GM12878 (cell line): ENCODE results near the gene TSPEAR. TPM values are rescaled to one million over a fixed set of nuclear protein-coding genes. Genes with fewer than 3 reads are reported as not detected.

Experiments
- ATAC-seq: fragments of 200-7000 bp; cut with Tn5 transposase; 3 replicates; pipeline ENCODE4 v1.9.1; 2020; ENCODE audit warnings: mild to moderate bottlenecking, moderate library complexity
- BruUV-seq: library from RNA; stranded (reverse); fragments of 400-500 nt; replicated peaks from 2 replicates; lab custom pipeline; 2021; lab: Mats Ljungman, UMichigan
- CTCF ChIA-PET: fragments of 300-600 bp; sonication (Branson Sonifier 250); formaldehyde crosslinking; extraction: SDS; loops from one replicate; lab custom pipeline; 2021; ENCODE audit warnings: inconsistent platforms; lab: Yijun Ruan, JAX
- POLR2A ChIA-PET: fragments of 350-600 bp; formaldehyde crosslinking; extraction: SDS; loops from one replicate; lab custom pipeline; 2021; ENCODE audit warnings: inconsistent platforms; lab: Charles Lee
- RAD21 ChIA-PET: fragments of 300-600 bp; sonication (Branson Sonifier 250); formaldehyde crosslinking; loops from one replicate; lab custom pipeline; 2023; ENCODE audit warnings: antibody characterized with exemption; ENCODE audit not compliant: unreplicated experiment; lab: Charles Lee
- SMC1A ChIA-PET: fragments of 300-600 bp; sonication (Branson Sonifier 250); formaldehyde crosslinking; loops from one replicate; lab custom pipeline; 2023; ENCODE audit not compliant: unreplicated experiment, uncharacterized antibody; lab: Charles Lee
- DNase-seq: peaks from one replicate; pipeline ENCODE4 v3.0.0-alpha.2; 2011; ENCODE audit warnings: low read depth, low spot score
- FAIRE-seq: peaks from 3 replicates; lab custom pipeline; 2011; peaks lifted over from hg19 to GRCh38; lab: Jason Lieb, UNC
- H2AFZ ChIP-seq: 2 replicates; pipeline ENCODE4 v1.6.0; 2011; ENCODE audit warnings: low read depth, low read length, control low read depth; ENCODE audit not compliant: control insufficient read depth
- H3K27ac ChIP-seq: 2 replicates; pipeline ENCODE4 v1.5.1; 2011; ENCODE audit warnings: control low read depth; ENCODE audit not compliant: control insufficient read depth, insufficient read depth
- H3K27me3 ChIP-seq, 2 experiments: replicated peaks in 1 of 2; 2 replicates each; pipeline versions ENCODE4 v1.6.0 to v1.6.1; 2011; ENCODE audit warnings: low read length in 1 of 2; ENCODE audit not compliant: control insufficient read depth in 2 of 2, insufficient read depth in 2 of 2
- H3K36me3 ChIP-seq, 2 experiments: 2 replicates each; pipeline ENCODE4 v1.5.1; 2011; ENCODE audit warnings: low read length in 1 of 2; ENCODE audit not compliant: control insufficient read depth in 2 of 2, insufficient read depth in 2 of 2
- H3K4me1 ChIP-seq: 2 replicates; pipeline ENCODE4 v1.6.1; 2011; ENCODE audit warnings: mild to moderate bottlenecking, low read length, moderate library complexity, mixed read lengths; ENCODE audit not compliant: control insufficient read depth, insufficient read depth
- H3K4me2 ChIP-seq: 2 replicates; pipeline ENCODE4 v1.6.0; 2011; ENCODE audit warnings: control low read depth; ENCODE audit not compliant: control insufficient read depth, insufficient read depth
- H3K4me3 ChIP-seq: fragments of 200-600 bp; sonication (generic); 2 replicates; pipeline ENCODE4 v1.5.1; 2016
- H3K79me2 ChIP-seq: 2 replicates; pipeline ENCODE4 v1.6.0; 2011; ENCODE audit warnings: low read length; ENCODE audit not compliant: control insufficient read depth, insufficient read depth
- H3K9ac ChIP-seq: 2 replicates; pipeline ENCODE4 v1.8.0; 2011; ENCODE audit warnings: low read length, control low read depth, mixed read lengths; ENCODE audit not compliant: control insufficient read depth, insufficient read depth
- H3K9me3 ChIP-seq: replicated peaks from 3 replicates; pipeline ENCODE4 v1.5.1; 2011; ENCODE audit warnings: mild to moderate bottlenecking, low read length; ENCODE audit not compliant: control insufficient read depth, insufficient read depth
- H4K20me1 ChIP-seq: 2 replicates; pipeline ENCODE4 v1.6.0; 2011; ENCODE audit not compliant: control insufficient read depth, insufficient read depth
- BCL3 ChIP-seq: IDR thresholded peaks from 2 replicates; pipeline ENCODE4 v1.6.1; 2011; ENCODE audit warnings: borderline replicate concordance, low read depth, mild to moderate bottlenecking, moderate library complexity, low read length; ENCODE audit not compliant: insufficient read depth, poor library complexity, severe bottlenecking
- ESRRA ChIP-seq: IDR thresholded peaks from 2 replicates; pipeline ENCODE4 v1.6.1; 2012; ENCODE audit warnings: mild to moderate bottlenecking, low read length, improper control_type of control experiment
- HDAC6 ChIP-seq: fragments of 200-600 bp; sonication (generic); IDR thresholded peaks from one replicate; pipeline ENCODE4 v1.8.0; 2017; ENCODE audit warnings: antibody characterized with exemption; ENCODE audit not compliant: unreplicated experiment
- IKZF1 ChIP-seq: fragments of 450-650 bp; conservative IDR thresholded peaks from 2 replicates; pipeline ENCODE4 v1.6.1; 2017; ENCODE audit warnings: antibody characterized with exemption, mild to moderate bottlenecking
- KLF5 ChIP-seq: fragments of 450-650 bp; IDR thresholded peaks from 2 replicates; pipeline ENCODE4 v1.6.1; 2014; ENCODE audit warnings: mild to moderate bottlenecking; ENCODE audit not compliant: partially characterized antibody
- NBN ChIP-seq: fragments of 450-650 bp; IDR thresholded peaks from 2 replicates; pipeline ENCODE4 v1.6.1; 2016
- PBX3 ChIP-seq: IDR thresholded peaks from 2 replicates; pipeline ENCODE4 v1.6.1; 2011; ENCODE audit warnings: mild to moderate bottlenecking, low read depth, low read length, moderate library complexity; ENCODE audit not compliant: insufficient replicate concordance
- SIN3A ChIP-seq: IDR thresholded peaks from 2 replicates; pipeline ENCODE4 v1.6.1; 2012; ENCODE audit warnings: low read depth, low read length, improper control_type of control experiment
- SMAD5 ChIP-seq: IDR thresholded peaks from 2 replicates; pipeline ENCODE4 v1.6.1; 2016; ENCODE audit warnings: antibody characterized with exemption, low read depth
- ZNF384 ChIP-seq: IDR thresholded peaks from 2 replicates; pipeline ENCODE4 v1.6.1; 2012; ENCODE audit warnings: low read depth, mild to moderate bottlenecking, low read length, improper control_type of control experiment, borderline replicate concordance
- WGBS: methylation state at CpG from one replicate; pipeline ENCODE4 v1.1.6; 2016; ENCODE audit warnings: low lambda C conversion rate; ENCODE audit not compliant: insufficient replicate concordance, insufficient coverage; ENCODE audit errors: missing lambda C conversion rate; 5-methylcytosine and 5-hydroxymethylcytosine counted together
- in situ Hi-C: fragments of 300-500 bp; cut with MboI; formaldehyde crosslinking; loops from 9 replicates; pipeline ENCODE4 v1.14.3; 2018; ENCODE audit warnings: mixed read lengths
- intact Hi-C: fragments of 100-400 bp; cut with micrococcal nuclease; formaldehyde crosslinking; loops from one replicate; pipeline ENCODE4 v1.14.2; 2022; ENCODE audit not compliant: unreplicated experiment
- polyA plus RNA-seq, 11 experiments: library from polyadenylated mRNA; depleted of rRNA in 4 of 11; unstranded in 6 of 11; stranded (reverse) in 5 of 11; fragments of >200 nt; fragmentation: Nextera tagmentation in 4 of 11; fragmentation: Illumina TruSeq in 1 of 11; extraction: Ambion mirVana in 4 of 11; extraction: Trizol in 1 of 11; gene quantifications; 1 replicate in 1 of 11; 2 replicates in 10 of 11; pipeline versions ENCODE4 v1.2.1 to v1.2.3, GENCODE V29; 2011 to 2016; ENCODE audit warnings: inconsistent platforms in 2 of 11, missing spikeins in 2 of 11, low read depth in 1 of 11
- total RNA-seq, 4 experiments: library from RNA; depleted of rRNA in 3 of 4; stranded (reverse); fragments of >200 nt in 3 of 4; fragmentation: Illumina TruSeq in 1 of 4; extraction: Trizol in 1 of 4; gene quantifications; 2 replicates each; pipeline versions ENCODE4 v1.2.1 to v1.2.3, GENCODE V29; 2013 to 2021
- TF ChIP-seq, protein P1 (sequence below): IDR thresholded peaks from 2 replicates; pipeline ENCODE4 v1.6.1; 2011; ENCODE audit warnings: borderline replicate concordance, low read depth, mild to moderate bottlenecking, moderate library complexity, mixed read lengths, low read length; ENCODE audit not compliant: insufficient read depth; ENCODE audit errors: extremely low read length
- TF ChIP-seq, protein P2 (sequence below): fragments of 450-650 bp; IDR thresholded peaks from 2 replicates; pipeline ENCODE4 v1.6.1; 2017; ENCODE audit warnings: antibody characterized with exemption, mild to moderate bottlenecking, moderate library complexity

Gene TSPEAR
- total and polyA plus RNA-seq, 10 of the 15 experiments (the other 5 are each of a cell fraction or from before 2014, with no cell fraction given): not detected

GRCh38 chr21:44450999-44451398, 260.4 kb downstream of the TSPEAR start (continued):
- TF ChIP-seq, protein P1, sequence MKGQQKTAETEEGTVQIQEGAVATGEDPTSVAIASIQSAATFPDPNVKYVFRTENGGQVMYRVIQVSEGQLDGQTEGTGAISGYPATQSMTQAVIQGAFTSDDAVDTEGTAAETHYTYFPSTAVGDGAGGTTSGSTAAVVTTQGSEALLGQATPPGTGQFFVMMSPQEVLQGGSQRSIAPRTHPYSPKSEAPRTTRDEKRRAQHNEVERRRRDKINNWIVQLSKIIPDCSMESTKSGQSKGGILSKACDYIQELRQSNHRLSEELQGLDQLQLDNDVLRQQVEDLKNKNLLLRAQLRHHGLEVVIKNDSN: no peak
- TF ChIP-seq IKZF1 (no peak), NBN (no peak), KLF5 (no peak), ESRRA (no peak), ZNF384 (no peak), SIN3A (no peak)
- TF ChIP-seq, protein P2, sequence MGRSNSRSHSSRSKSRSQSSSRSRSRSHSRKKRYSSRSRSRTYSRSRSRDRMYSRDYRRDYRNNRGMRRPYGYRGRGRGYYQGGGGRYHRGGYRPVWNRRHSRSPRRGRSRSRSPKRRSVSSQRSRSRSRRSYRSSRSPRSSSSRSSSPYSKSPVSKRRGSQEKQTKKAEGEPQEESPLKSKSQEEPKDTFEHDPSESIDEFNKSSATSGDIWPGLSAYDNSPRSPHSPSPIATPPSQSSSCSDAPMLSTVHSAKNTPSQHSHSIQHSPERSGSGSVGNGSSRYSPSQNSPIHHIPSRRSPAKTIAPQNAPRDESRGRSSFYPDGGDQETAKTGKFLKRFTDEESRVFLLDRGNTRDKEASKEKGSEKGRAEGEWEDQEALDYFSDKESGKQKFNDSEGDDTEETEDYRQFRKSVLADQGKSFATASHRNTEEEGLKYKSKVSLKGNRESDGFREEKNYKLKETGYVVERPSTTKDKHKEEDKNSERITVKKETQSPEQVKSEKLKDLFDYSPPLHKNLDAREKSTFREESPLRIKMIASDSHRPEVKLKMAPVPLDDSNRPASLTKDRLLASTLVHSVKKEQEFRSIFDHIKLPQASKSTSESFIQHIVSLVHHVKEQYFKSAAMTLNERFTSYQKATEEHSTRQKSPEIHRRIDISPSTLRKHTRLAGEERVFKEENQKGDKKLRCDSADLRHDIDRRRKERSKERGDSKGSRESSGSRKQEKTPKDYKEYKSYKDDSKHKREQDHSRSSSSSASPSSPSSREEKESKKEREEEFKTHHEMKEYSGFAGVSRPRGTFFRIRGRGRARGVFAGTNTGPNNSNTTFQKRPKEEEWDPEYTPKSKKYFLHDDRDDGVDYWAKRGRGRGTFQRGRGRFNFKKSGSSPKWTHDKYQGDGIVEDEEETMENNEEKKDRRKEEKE: no peak

GRCh38 chr21:44450402-44450801, 261.0 kb downstream of the TSPEAR start:
- TF ChIP-seq BCL3 (peak; percentile 85), HDAC6 (no peak), SMAD5 (no peak), PBX3 (peak; percentile 46)
- TF ChIP-seq, all 136 proteins: peak for 2
- ATAC-seq: no peak

More at GRCh38 chr21:44450402-44450801, 261.0 kb downstream of the TSPEAR start:
- ChIA-PET SMC1A (no interaction called here), CTCF (no interaction called here), POLR2A (no interaction called here), RAD21 (no interaction called here)
- WGBS: 34% methylated on average over 14 of the region's 14 CpGs
- Histone ChIP-seq H3K4me2 (no peak overlapping the region), H2AFZ (no peak overlapping the region), H4K20me1 (no peaks in the 10 kb centered on the region), H3K27me3 (no peaks in the 10 kb centered on the region; a peak in 1 of 4 replicates), H3K9me3 (no peaks in the 10 kb centered on the region; the same call in 2 of the 3 replicates), H3K36me3 (no peaks in the 10 kb centered on the region), H3K4me3 (no peak overlapping the region), H3K27ac (no peak overlapping the region), H3K4me1 (no peaks in the 10 kb centered on the region), H3K79me2 (no peaks in the 10 kb centered on the region), H3K9ac (no peak overlapping the region)
- intact Hi-C loops: no loop called here
- no TSS peak for BruUV-seq
- in situ Hi-C loops: loop anchor here (5.0 kb wide), 1 partner anchor 73 kb away; no protein-coding TSS in a partner anchor
- FAIRE-seq: no peak
- no peak for DNase-seq
